H1 (cell line): ENCODE measurements around the gene MFSD2B. TPM values are rescaled to one million over a fixed set of nuclear protein-coding genes. Genes with fewer than 3 reads are reported as not detected.

Experiments used
- CTCF ChIA-PET: fragments of 300-600 bp; sonication (Branson Sonifier 250); formaldehyde crosslinking; loops from one replicate; lab custom pipeline; 2021; ENCODE audit not compliant: partially characterized antibody; lab: Charles Lee
- POLR2A ChIA-PET: fragments of 300-600 bp; sonication (Branson Sonifier 250); formaldehyde crosslinking; loops from one replicate; lab custom pipeline; 2021; ENCODE audit warnings: inconsistent platforms; ENCODE audit not compliant: partially characterized antibody; lab: Charles Lee
- DNase-seq, 2 experiments: peaks; one replicate each; pipeline versions ENCODE4 v3.0.0 to v3.0.0-alpha.2; 2010 to 2022; ENCODE audit warnings: low spot score in 2 of 2, low read depth in 1 of 2, mixed read lengths in 1 of 2
- FAIRE-seq: peaks from 2 replicates; lab custom pipeline; 2011; peaks lifted over from hg19 to GRCh38; lab: Jason Lieb, UNC
- H2AFZ ChIP-seq: 2 replicates; pipeline ENCODE4 v1.8.1; 2012; ENCODE audit warnings: low read length, inconsistent platforms
- H2AK5ac ChIP-seq: 2 replicates; pipeline ENCODE4 v1.6.1; 2013; ENCODE audit warnings: low read depth, low read length
- H2BK120ac ChIP-seq: replicated peaks from 2 replicates; pipeline ENCODE3; 2013; ENCODE audit warnings: low read depth, low read length, inconsistent platforms
- H2BK12ac ChIP-seq: 2 replicates; pipeline ENCODE4 v1.6.1; 2013; ENCODE audit warnings: low read depth, low read length
- H2BK15ac ChIP-seq: 2 replicates; pipeline ENCODE4 v1.6.1; 2013; ENCODE audit warnings: low read length
- H2BK20ac ChIP-seq: 2 replicates; pipeline ENCODE4 v1.6.1; 2013; ENCODE audit warnings: low read length
- H2BK5ac ChIP-seq: 2 replicates; pipeline ENCODE4 v1.6.1; 2013; ENCODE audit warnings: low read depth, low read length
- H3K14ac ChIP-seq: 2 replicates; pipeline ENCODE4 v1.6.1; 2013; ENCODE audit warnings: inconsistent platforms; ENCODE audit not compliant: insufficient read length
- H3K18ac ChIP-seq: 2 replicates; pipeline ENCODE4 v1.6.1; 2013; ENCODE audit warnings: low read length; ENCODE audit errors: extremely low read depth
- H3K23ac ChIP-seq: 2 replicates; pipeline ENCODE4 v1.6.1; 2013; ENCODE audit warnings: inconsistent platforms; ENCODE audit not compliant: insufficient read length
- H3K23me2 ChIP-seq: 2 replicates; pipeline ENCODE4 v1.6.1; 2013; ENCODE audit warnings: low read depth, low read length
- H3K27ac ChIP-seq: 2 replicates; pipeline ENCODE4 v1.6.1; 2011; ENCODE audit warnings: low read depth, low read length, inconsistent platforms
- H3K27me3 ChIP-seq, 4 experiments: replicated peaks in 1 of 4; 1 replicate in 1 of 4; 2 replicates in 3 of 4; pipeline versions ENCODE4 v1.6.1 to v1.8.1; 2011 to 2013; ENCODE audit warnings: low read length in 3 of 4, mild to moderate bottlenecking in 3 of 4, inconsistent platforms in 2 of 4, mixed read lengths in 2 of 4, moderate library complexity in 1 of 4; ENCODE audit not compliant: control insufficient read depth in 3 of 4, insufficient read depth in 3 of 4; ENCODE audit errors: extremely low read depth in 1 of 4
- H3K36me3 ChIP-seq, 4 experiments: 2 replicates each; pipeline versions ENCODE4 v1.6.1 to v1.8.1; 2011 to 2013; ENCODE audit warnings: mild to moderate bottlenecking in 4 of 4, low read length in 3 of 4, moderate library complexity in 2 of 4, control low read depth in 1 of 4, inconsistent platforms in 1 of 4; ENCODE audit not compliant: insufficient read depth in 4 of 4, control insufficient read depth in 2 of 4
- H3K4ac ChIP-seq: replicated peaks from 2 replicates; pipeline ENCODE3; 2013; ENCODE audit warnings: low read length, low read depth, mixed read lengths, inconsistent platforms; ENCODE audit not compliant: insufficient read length
- H3K4me1 ChIP-seq, 4 experiments: replicated peaks in 1 of 4; 1 replicate in 1 of 4; 2 replicates in 3 of 4; pipeline versions ENCODE4 v1.6.1 to v1.8.1; 2011 to 2013; ENCODE audit warnings: low read length in 3 of 4, inconsistent platforms in 2 of 4, mixed read lengths in 1 of 4; ENCODE audit not compliant: insufficient read depth in 4 of 4, control insufficient read depth in 3 of 4
- H3K4me2 ChIP-seq, 2 experiments: 2 replicates each; pipeline versions ENCODE4 v1.6.1 to v1.8.1; 2011 to 2013; ENCODE audit warnings: low read depth in 2 of 2, low read length in 2 of 2, control low read depth in 1 of 2, inconsistent platforms in 1 of 2, mild to moderate bottlenecking in 1 of 2; ENCODE audit not compliant: insufficient read depth in 1 of 2
- H3K4me3 ChIP-seq, 4 experiments: fragments of 200-600, 300-600 bp in 1 of 4; sonication (generic), shearing (Covaris generic), sonication (Bioruptor Twin) in 1 of 4; 2 replicates each; pipeline versions ENCODE4 v1.5.1 to v1.8.1; 2011 to 2016; ENCODE audit warnings: low read length in 4 of 4, low read depth in 3 of 4, control low read depth in 2 of 4, inconsistent platforms in 2 of 4, mild to moderate bottlenecking in 2 of 4, mixed read lengths in 1 of 4, moderate library complexity in 1 of 4; ENCODE audit not compliant: insufficient read depth in 2 of 4; ENCODE audit errors: extremely low read depth in 1 of 4
- H3K56ac ChIP-seq: replicated peaks from 2 replicates; pipeline ENCODE3; 2013; ENCODE audit warnings: low read depth, mild to moderate bottlenecking, mixed read lengths, low read length, inconsistent platforms; ENCODE audit not compliant: insufficient read length
- H3K79me1 ChIP-seq: 2 replicates; pipeline ENCODE4 v1.6.1; 2013; ENCODE audit warnings: low read depth, low read length, control low read depth
- H3K79me2 ChIP-seq, 2 experiments: 2 replicates each; pipeline versions ENCODE4 v1.6.1 to v1.8.1; 2012 to 2013; ENCODE audit warnings: low read length in 2 of 2, mild to moderate bottlenecking in 2 of 2, inconsistent platforms in 1 of 2; ENCODE audit not compliant: insufficient read depth in 2 of 2, control insufficient read depth in 1 of 2
- H3K9ac ChIP-seq, 4 experiments: replicated peaks in 1 of 4; 1 replicate in 1 of 4; 2 replicates in 3 of 4; pipeline versions ENCODE4 v1.6.1 to v1.8.1; 2011 to 2013; ENCODE audit warnings: low read depth in 3 of 4, low read length in 3 of 4, control low read depth in 2 of 4, mild to moderate bottlenecking in 2 of 4, moderate library complexity in 2 of 4, inconsistent platforms in 1 of 4; ENCODE audit errors: extremely low read depth in 1 of 4
- H3K9me3 ChIP-seq, 2 experiments: 2 replicates each; pipeline versions ENCODE4 v1.6.1 to v1.8.1; 2012 to 2013; ENCODE audit warnings: mild to moderate bottlenecking in 2 of 2, moderate library complexity in 2 of 2, control low read depth in 1 of 2, inconsistent platforms in 1 of 2, low read depth in 1 of 2, low read length in 1 of 2, mixed read lengths in 1 of 2; ENCODE audit not compliant: insufficient read depth in 2 of 2
- H4K20me1 ChIP-seq, 2 experiments: replicated peaks in 1 of 2; 2 replicates each; pipeline versions ENCODE3 to v1.8.1; 2011 to 2013; ENCODE audit warnings: inconsistent platforms in 2 of 2, low read length in 2 of 2, mild to moderate bottlenecking in 1 of 2; ENCODE audit not compliant: insufficient read depth in 2 of 2, control insufficient read depth in 1 of 2
- H4K5ac ChIP-seq: 2 replicates; pipeline ENCODE4 v1.6.1; 2013; ENCODE audit warnings: low read length, low read depth, mixed read lengths, inconsistent platforms; ENCODE audit not compliant: insufficient read length
- H4K8ac ChIP-seq: 2 replicates; pipeline ENCODE4 v1.8.0; 2013; ENCODE audit warnings: mild to moderate bottlenecking, moderate library complexity, low read length, inconsistent platforms; ENCODE audit not compliant: insufficient read depth; ENCODE audit errors: extremely low read depth
- H4K91ac ChIP-seq: replicated peaks from 2 replicates; pipeline ENCODE3; 2013; ENCODE audit warnings: low read length, mixed read lengths, inconsistent platforms; ENCODE audit not compliant: insufficient read length
- E2F6 ChIP-seq: IDR thresholded peaks from 2 replicates; pipeline ENCODE4 v1.6.1; 2012; ENCODE audit warnings: inconsistent platforms
- GABPA ChIP-seq: IDR thresholded peaks from 2 replicates; pipeline ENCODE4 v1.6.1; 2011; ENCODE audit warnings: mild to moderate bottlenecking, low read length, moderate library complexity, borderline replicate concordance; ENCODE audit not compliant: insufficient read depth
- MAX ChIP-seq: IDR thresholded peaks from 2 replicates; pipeline ENCODE4 v1.6.1; 2012; ENCODE audit warnings: inconsistent platforms
- SP1 ChIP-seq: IDR thresholded peaks from 2 replicates; pipeline ENCODE4 v1.6.1; 2011; ENCODE audit warnings: low read depth, low read length
- TBP ChIP-seq: IDR thresholded peaks from 2 replicates; pipeline ENCODE4 v1.6.1; 2011; ENCODE audit warnings: low read depth, low read length, improper control_type of control experiment
- WGBS, 2 experiments: shearing (Covaris generic) in 1 of 2; methylation state at CpG; one replicate each; pipeline versions ENCODE4 v1.1.6 to v1.1.7; 2013 to 2015; ENCODE audit warnings: low lambda C conversion rate in 2 of 2, mixed read lengths in 2 of 2, inconsistent platforms in 1 of 2, low coverage in 1 of 2, missing lambda C conversion rate in 1 of 2; ENCODE audit not compliant: insufficient replicate concordance in 2 of 2, insufficient coverage in 1 of 2, insufficient read length in 1 of 2; ENCODE audit errors: extremely low coverage in 1 of 2, missing lambda C conversion rate in 1 of 2; 5-methylcytosine and 5-hydroxymethylcytosine counted together
- polyA plus RNA-seq, 7 experiments: library from polyadenylated mRNA; depleted of rRNA in 3 of 7; stranded (reverse) in 5 of 7; unstranded in 2 of 7; fragments of >200 nt in 5 of 7; fragments of 200-250 nt in 2 of 7; gene quantifications; 1 replicate in 5 of 7; 2 replicates in 1 of 7; 4 replicates in 1 of 7; pipeline versions ENCODE4 v1.2.1 to v1.2.3, GENCODE V29; 2011 to 2013; ENCODE audit warnings: missing spikeins in 2 of 7, mixed read lengths in 2 of 7
- total RNA-seq: library from RNA; stranded (reverse); fragmentation: NEBNext Ultra II Directional; extraction: Animal tissue kit (Norgen Biotek cat#: 25700); gene quantifications from 2 replicates; pipeline ENCODE4 v1.2.1, GENCODE V29; 2021

MFSD2B gene
- total and polyA plus RNA-seq, 2 of the 8 experiments (the other 6 are each of a cell fraction or from before 2014, with no cell fraction given), result 0.33 to 0.48 TPM

- no peak overlapping the region for H3K14ac ChIP-seq
- peak overlapping the region; percentile 94 for H4K8ac ChIP-seq
- peak overlapping the region; percentile 30 to 64 (median 44) for H3K4me3 ChIP-seq
- WGBS, 2 experiments, result 67% methylated on average over 31 of the region's 37 CpGs; no CpG with 5 or more reads in 1 of the 2 experiments
- no peaks in the 10 kb centered on the region for H4K20me1 ChIP-seq
- DNase-seq, result no peak
- no peaks in the 10 kb centered on the region for H3K36me3 ChIP-seq
- peak overlapping the region; percentile 75; the same call in 1 of the 2 replicates for H2BK12ac ChIP-seq
- no peak overlapping the region for H3K23ac ChIP-seq
- H3K18ac ChIP-seq, result peak overlapping the region; percentile 36
- ChIA-PET POLR2A (interaction anchor here (0.8 to 3.6 kb wide), 16 partner anchors 10 to 84 kb away, joined by 3 to 20 read pairs (median 4); partner anchors contain the start of genes ATAD2B, FKBP1B, UBXN2A and WDCP), CTCF (interaction anchor here (1.2 to 1.9 kb wide), 7 partner anchors 10 to 187 kb away, joined by 3 to 7 read pairs (median 6); no protein-coding TSS in a partner anchor)
- H3K4ac ChIP-seq, result peak overlapping the region; percentile 34
- no peak for FAIRE-seq
- H3K9me3 ChIP-seq, result no peaks in the 10 kb centered on the region
- no peaks in the 10 kb centered on the region for H3K79me2 ChIP-seq
- H3K4me1 ChIP-seq, result peaks cover 0 to 16% (median 11%) of the 10 kb centered on the region in 4 experiments; a peak in 6 of 7 replicates
- 0 out of 2 replicates have a peak, but pooled peaks have one; percentile 14 for TF ChIP-seq TBP
- TF ChIP-seq GABPA, result 0 out of 2 replicates have a peak, but pooled peaks have one; percentile 12
- peak; percentile 21; the same call in 1 of the 2 replicates for TF ChIP-seq MAX
- no peak for TF ChIP-seq SP1
- peak; percentile 22; the same call in 1 of the 2 replicates for TF ChIP-seq E2F6
- peak overlapping the region; percentile 15 for H4K5ac ChIP-seq
- no peak overlapping the region for H2BK120ac ChIP-seq
- peak overlapping the region; percentile 62 to 90 for H3K4me2 ChIP-seq
- no peak overlapping the region for H2BK20ac ChIP-seq
- peaks cover 4% of the 10 kb centered on the region; the same call in 1 of the 2 replicates for H3K23me2 ChIP-seq
- no peak overlapping the region for H3K56ac ChIP-seq
- no peaks in the 10 kb centered on the region for H3K79me1 ChIP-seq
- peak overlapping the region; percentile 89 for H4K91ac ChIP-seq
- no peak overlapping the region; the same call in 1 of the 2 replicates for H2BK15ac ChIP-seq
- peak overlapping the region; percentile 94 for H2AFZ ChIP-seq
- peak overlapping the region; percentile 63; the same call in 1 of the 2 replicates for H2BK5ac ChIP-seq
- no peak overlapping the region for H3K27ac ChIP-seq
- peaks cover 0 to 13% (median 6%) of the 10 kb centered on the region in 4 experiments; a peak in 3 of 7 replicates for H3K27me3 ChIP-seq
- peak overlapping the region in 3 of 4 experiments; percentile 41 to 61 (median 51); a peak in 4 of 7 replicates for H3K9ac ChIP-seq
- H2AK5ac ChIP-seq, result no peak overlapping the region
Observed at GRCh38 chr2:24010477-24011249, 778 bp downstream of the MFSD2B start.
